CD4-positive, alpha-beta T cell (primary cell): Measurements from ENCODE around the gene ZNF335. TPM values are rescaled to one million over a fixed set of nuclear protein-coding genes. Genes with fewer than 3 reads are reported as not detected.

Source experiments
- ATAC-seq: fragments of 200-7000 bp; cut with Tn5 transposase; one replicate; pipeline ENCODE4 v1.10.0; 2022; ENCODE audit warnings: mild to moderate bottlenecking; ENCODE audit not compliant: poor library complexity
- CTCF ChIA-PET: fragments of 350-600 bp; sonication (Branson Sonifier 250); formaldehyde crosslinking; loops from one replicate; lab custom pipeline; 2021; ENCODE audit warnings: antibody characterized with exemption, inconsistent platforms; lab: Charles Lee
- POLR2A ChIA-PET: fragments of 350-600 bp; sonication (Branson Sonifier 250); formaldehyde crosslinking; loops from one replicate; lab custom pipeline; 2021; ENCODE audit warnings: antibody characterized with exemption, inconsistent platforms; lab: Charles Lee
- DNase-seq, 14 experiments: peaks; one replicate each; pipeline ENCODE4 v3.0.0-alpha.2; 2013 to 2020; ENCODE audit warnings: mixed read lengths in 2 of 14
- H3K27ac ChIP-seq, 2 donors: one replicate each; pipeline versions ENCODE4 v1.5.1 to v1.7.0; 2013; ENCODE audit warnings: low read length in 2 of 2, low read depth in 1 of 2, mild to moderate bottlenecking in 1 of 2
- H3K27me3 ChIP-seq, 2 experiments: 1 replicate in 1 of 2; 2 replicates in 1 of 2; pipeline versions ENCODE4 v1.6.1 to v1.7.0; 2013; ENCODE audit warnings: low read length in 2 of 2, control low read depth in 1 of 2, mild to moderate bottlenecking in 1 of 2, moderate library complexity in 1 of 2; ENCODE audit not compliant: insufficient read depth in 2 of 2, control insufficient read depth in 1 of 2
- H3K36me3 ChIP-seq: one replicate; pipeline ENCODE4 v1.6.1; 2013; ENCODE audit warnings: low read length, control low read depth; ENCODE audit not compliant: insufficient read depth
- H3K4me1 ChIP-seq: one replicate; pipeline ENCODE4 v1.6.1; 2013; ENCODE audit warnings: low read length, control low read depth; ENCODE audit not compliant: insufficient read depth
- H3K4me3 ChIP-seq: one replicate; pipeline ENCODE4 v1.5.1; 2013; ENCODE audit warnings: mild to moderate bottlenecking, low read length, moderate library complexity
- H3K9me3 ChIP-seq, 2 experiments: 1 replicate in 1 of 2; 2 replicates in 1 of 2; pipeline versions ENCODE4 v1.6.1 to v1.7.0; 2013; ENCODE audit warnings: low read length in 2 of 2, mild to moderate bottlenecking in 2 of 2, control low read depth in 1 of 2, moderate library complexity in 1 of 2; ENCODE audit not compliant: control insufficient read depth in 1 of 2, insufficient read depth in 1 of 2
- H3K27ac Mint-ChIP-seq: one replicate; pipeline ENCODE4 v1.8.0; 2020; ENCODE audit warnings: mixed read lengths
- H3K27me3 Mint-ChIP-seq: one replicate; pipeline ENCODE4 v1.8.0; 2021; ENCODE audit warnings: mixed read lengths
- H3K36me3 Mint-ChIP-seq: one replicate; pipeline ENCODE4 v1.8.0; 2021; ENCODE audit warnings: low read depth, mixed read lengths
- H3K4me1 Mint-ChIP-seq: one replicate; pipeline ENCODE4 v1.8.0; 2021; ENCODE audit warnings: low read depth, mixed read lengths
- H3K4me3 Mint-ChIP-seq: one replicate; pipeline ENCODE4 v1.8.0; 2020; ENCODE audit warnings: mild to moderate bottlenecking, mixed read lengths
- H3K9me3 Mint-ChIP-seq: one replicate; pipeline ENCODE4 v1.8.0; 2020; ENCODE audit warnings: mixed read lengths
- intact Hi-C, 2 experiments: fragments of 100-400 bp; cut with DNase I in 1 of 2; cut with micrococcal nuclease in 1 of 2; formaldehyde crosslinking; loops; one replicate each; pipeline versions ENCODE4 v1.15.1 to v1.9.0; 2023 to 2025; cut with DNase I, micrococcal nuclease
- total RNA-seq, 174 experiments: library from RNA in 2 of 174; stranded (reverse) in 2 of 174; gene quantifications; one replicate each; pipeline ENCODE4 v1.2.3 and lab custom pipeline; 2021 to 2026
- TF ChIP-seq, protein P1 (sequence below): fragments of 200-600 bp; IDR thresholded peaks from one replicate; pipeline ENCODE4 v1.8.0; 2022; ENCODE audit warnings: antibody characterized with exemption, mild to moderate bottlenecking

Gene ZNF335
- total RNA-seq, 2 experiments from 2014 or later: 67.3 to 74.6 TPM

- peaks cover 3% of the 10 kb centered on the region for H3K4me1 ChIP-seq
- no peaks in the 10 kb centered on the region for H3K9me3 Mint-ChIP-seq
- H3K4me3 ChIP-seq: no peak overlapping the region
- intact Hi-C loops: no loop called here
- peaks cover 4% of the 10 kb centered on the region for H3K4me1 Mint-ChIP-seq
- no peaks in the 10 kb centered on the region for H3K36me3 Mint-ChIP-seq
- peaks cover 7% of the 10 kb centered on the region for H3K27me3 Mint-ChIP-seq
- no peak overlapping the region for H3K4me3 Mint-ChIP-seq
- no peaks in the 10 kb centered on the region for H3K36me3 ChIP-seq
- ChIA-PET CTCF (interaction anchor here (0.7 kb wide), 1 partner anchor 126 kb away, joined by 3 read pairs; no protein-coding TSS in a partner anchor), POLR2A (interaction anchor here (2.4 to 3.3 kb wide), 2 partner anchors 10 to 34 kb away, joined by 6 to 20 read pairs; partner anchors contain the start of genes CTSA, NEURL2 and PCIF1)
- TF ChIP-seq, protein P1, sequence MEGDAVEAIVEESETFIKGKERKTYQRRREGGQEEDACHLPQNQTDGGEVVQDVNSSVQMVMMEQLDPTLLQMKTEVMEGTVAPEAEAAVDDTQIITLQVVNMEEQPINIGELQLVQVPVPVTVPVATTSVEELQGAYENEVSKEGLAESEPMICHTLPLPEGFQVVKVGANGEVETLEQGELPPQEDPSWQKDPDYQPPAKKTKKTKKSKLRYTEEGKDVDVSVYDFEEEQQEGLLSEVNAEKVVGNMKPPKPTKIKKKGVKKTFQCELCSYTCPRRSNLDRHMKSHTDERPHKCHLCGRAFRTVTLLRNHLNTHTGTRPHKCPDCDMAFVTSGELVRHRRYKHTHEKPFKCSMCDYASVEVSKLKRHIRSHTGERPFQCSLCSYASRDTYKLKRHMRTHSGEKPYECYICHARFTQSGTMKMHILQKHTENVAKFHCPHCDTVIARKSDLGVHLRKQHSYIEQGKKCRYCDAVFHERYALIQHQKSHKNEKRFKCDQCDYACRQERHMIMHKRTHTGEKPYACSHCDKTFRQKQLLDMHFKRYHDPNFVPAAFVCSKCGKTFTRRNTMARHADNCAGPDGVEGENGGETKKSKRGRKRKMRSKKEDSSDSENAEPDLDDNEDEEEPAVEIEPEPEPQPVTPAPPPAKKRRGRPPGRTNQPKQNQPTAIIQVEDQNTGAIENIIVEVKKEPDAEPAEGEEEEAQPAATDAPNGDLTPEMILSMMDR: no peak
- ATAC-seq (no peak), DNase-seq (no peak)
- H3K27ac ChIP-seq: no peak overlapping the region
- H3K27ac Mint-ChIP-seq: no peak overlapping the region
- H3K9me3 ChIP-seq: no peaks in the 10 kb centered on the region
- H3K27me3 ChIP-seq: no peaks in the 10 kb centered on the region
Observed at GRCh38 chr20:45924391-45925261, 47.4 kb downstream of the ZNF335 start.

GRCh38 chr20:45921337-45922189 lies 50.4 kb downstream of the ZNF335 start:
- ATAC-seq (no peak), DNase-seq (no peak)
- H3K4me1 ChIP-seq: peaks cover 3% of the 10 kb centered on the region
- H3K4me3 ChIP-seq: no peak overlapping the region
- no peak overlapping the region for H3K27ac ChIP-seq
- no peaks in the 10 kb centered on the region for H3K36me3 ChIP-seq
- no peak overlapping the region for H3K27ac Mint-ChIP-seq
- ChIA-PET POLR2A (interaction anchor here (2.9 kb wide), 1 partner anchor 13 kb away, joined by 11 read pairs; the partner anchor contains the start of gene PCIF1), CTCF (interaction anchor here (0.7 kb wide), 1 partner anchor 28 kb away, joined by 3 read pairs; no protein-coding TSS in a partner anchor)
- no peaks in the 10 kb centered on the region for H3K9me3 ChIP-seq
- H3K36me3 Mint-ChIP-seq: no peaks in the 10 kb centered on the region
- no peak overlapping the region for H3K4me3 Mint-ChIP-seq
- TF ChIP-seq, protein P1: no peak
- intact Hi-C loops: no loop called here
- H3K27me3 Mint-ChIP-seq: peaks cover 24% of the 10 kb centered on the region
- peaks cover 4% of the 10 kb centered on the region for H3K4me1 Mint-ChIP-seq
- no peaks in the 10 kb centered on the region for H3K9me3 Mint-ChIP-seq
- H3K27me3 ChIP-seq: peaks cover 0 to 3% of the 10 kb centered on the region in 2 experiments
